Gastrocnemius medialis (tissue), 4 donors: ENCODE results near the gene MORN5. TPM values are rescaled to one million over a fixed set of nuclear protein-coding genes. Genes with fewer than 3 reads are reported as not detected.

Experiments
- ATAC-seq, 2 donors: fragments of 150-250 bp; one replicate each; pipeline ENCODE4 v1.9.1; 2016
- DNase-seq, 2 donors: peaks; one replicate each; pipeline ENCODE4 v3.0.0-alpha.2; 2019
- H3K27ac ChIP-seq, 4 donors: fragments of 200-600 bp; sonication (generic); 1 replicate in 1 of 4; 2 replicates in 3 of 4; pipeline ENCODE4 v1.5.1; 2016 to 2018; ENCODE audit warnings: mild to moderate bottlenecking in 2 of 4, moderate library complexity in 1 of 4
- H3K27me3 ChIP-seq, 3 donors: fragments of 200-600 bp; sonication (generic) in 2 of 3; 1 replicate in 1 of 3; 2 replicates in 2 of 3; pipeline versions ENCODE4 v1.5.1 to v1.6.0; 2016 to 2019; ENCODE audit warnings: mild to moderate bottlenecking in 1 of 3, moderate library complexity in 1 of 3
- H3K36me3 ChIP-seq, 2 donors: fragments of 200-600 bp; sonication (generic) in 1 of 2; one replicate each; pipeline ENCODE4 v1.5.1; 2017 to 2018
- H3K4me1 ChIP-seq, 2 donors: fragments of 200-600 bp; sonication (generic) in 1 of 2; one replicate each; pipeline ENCODE4 v1.5.1; 2016 to 2017; ENCODE audit warnings: mild to moderate bottlenecking in 2 of 2
- H3K4me3 ChIP-seq, 4 donors: fragments of 200-600 bp; sonication (generic) in 3 of 4; 1 replicate in 1 of 4; 2 replicates in 3 of 4; pipeline ENCODE4 v1.5.1; 2016 to 2019; ENCODE audit warnings: mild to moderate bottlenecking in 2 of 4
- H3K9me3 ChIP-seq, 3 donors: fragments of 200-600 bp; sonication (generic) in 2 of 3; 1 replicate in 1 of 3; 2 replicates in 2 of 3; pipeline ENCODE4 v1.5.1; 2016 to 2019
- POLR2A ChIP-seq, 2 donors: fragments of 450-650 bp; IDR thresholded peaks; one replicate each; pipeline ENCODE4 v1.6.1; 2017; ENCODE audit warnings: antibody characterized with exemption in 2 of 2, mild to moderate bottlenecking in 2 of 2, moderate library complexity in 2 of 2
- in situ Hi-C, 4 donors: fragments of 200-750 bp; cut with MboI; loops; one replicate each; pipeline versions ENCODE4 v1.15.0 to v1.8.0; 2017; ENCODE audit warnings: low sequenced_read_pairs in 4 of 4
- intact Hi-C: fragments of 100-400 bp; cut with DNase I; formaldehyde crosslinking; loops from one replicate; pipeline ENCODE4 v1.15.1; 2023; ENCODE audit warnings: low total_unique reads
- total RNA-seq, 4 donors: library from RNA; depleted of rRNA; stranded (reverse); fragments of >200 nt; gene quantifications; one replicate each; pipeline versions ENCODE4 v1.1.0 to v1.2.3, GENCODE V29; 2016
- TF ChIP-seq, protein P1 (sequence below), 5 experiments: fragments of 450-650 bp in 3 of 5; fragments of 200-600 bp in 2 of 5; sonication (generic) in 2 of 5; IDR thresholded peaks in 4 of 5; conservative IDR thresholded peaks in 1 of 5; 1 replicate in 4 of 5; 2 replicates in 1 of 5; pipeline ENCODE4 v1.5.1; 2016 to 2019; ENCODE audit warnings: antibody characterized with exemption in 5 of 5, mild to moderate bottlenecking in 3 of 5, moderate library complexity in 3 of 5

Gene MORN5
- total RNA-seq, 4 donors from 2014 or later: not detected

DNA sequence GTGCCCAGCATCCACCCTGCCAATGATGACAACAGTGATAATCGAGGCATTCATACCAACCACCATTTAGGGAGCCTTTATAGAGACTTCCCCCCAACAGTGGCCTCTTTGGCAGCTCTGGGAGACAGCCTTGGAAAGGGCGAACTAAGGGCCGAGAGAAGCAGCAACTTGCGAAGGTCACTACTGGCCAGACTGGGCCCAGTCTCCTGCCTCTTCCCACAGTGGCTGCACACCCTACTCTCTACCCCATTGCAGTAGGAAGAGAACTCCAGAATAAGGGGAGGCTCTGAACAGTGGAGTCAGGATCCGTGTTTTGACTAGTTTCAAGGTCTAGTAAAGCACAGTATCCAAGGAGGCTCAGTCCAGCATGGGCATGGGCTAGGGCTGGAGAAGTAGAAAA is 63.7 kb downstream of the MORN5 start:
- H3K27me3 ChIP-seq: peaks cover 73 to 85% (median 79%) of the 10 kb centered on the region in 3 donors
- no peak for DNase-seq
- intact Hi-C loops: no loop called here
- no peak overlapping the region for H3K4me3 ChIP-seq
- no peak for ATAC-seq
- TF ChIP-seq, protein P1, sequence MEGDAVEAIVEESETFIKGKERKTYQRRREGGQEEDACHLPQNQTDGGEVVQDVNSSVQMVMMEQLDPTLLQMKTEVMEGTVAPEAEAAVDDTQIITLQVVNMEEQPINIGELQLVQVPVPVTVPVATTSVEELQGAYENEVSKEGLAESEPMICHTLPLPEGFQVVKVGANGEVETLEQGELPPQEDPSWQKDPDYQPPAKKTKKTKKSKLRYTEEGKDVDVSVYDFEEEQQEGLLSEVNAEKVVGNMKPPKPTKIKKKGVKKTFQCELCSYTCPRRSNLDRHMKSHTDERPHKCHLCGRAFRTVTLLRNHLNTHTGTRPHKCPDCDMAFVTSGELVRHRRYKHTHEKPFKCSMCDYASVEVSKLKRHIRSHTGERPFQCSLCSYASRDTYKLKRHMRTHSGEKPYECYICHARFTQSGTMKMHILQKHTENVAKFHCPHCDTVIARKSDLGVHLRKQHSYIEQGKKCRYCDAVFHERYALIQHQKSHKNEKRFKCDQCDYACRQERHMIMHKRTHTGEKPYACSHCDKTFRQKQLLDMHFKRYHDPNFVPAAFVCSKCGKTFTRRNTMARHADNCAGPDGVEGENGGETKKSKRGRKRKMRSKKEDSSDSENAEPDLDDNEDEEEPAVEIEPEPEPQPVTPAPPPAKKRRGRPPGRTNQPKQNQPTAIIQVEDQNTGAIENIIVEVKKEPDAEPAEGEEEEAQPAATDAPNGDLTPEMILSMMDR (IDR thresholded peaks at IDR 0.05 in 4 of 5, conservative IDR thresholded peaks at IDR 0.05 in 1 of 5): no peak
- no peak for TF ChIP-seq POLR2A (IDR thresholded peaks at IDR 0.05)
- no peak overlapping the region for H3K27ac ChIP-seq
- no peaks in the 10 kb centered on the region for H3K36me3 ChIP-seq
- peaks cover 21 to 32% of the 10 kb centered on the region in 2 donors for H3K4me1 ChIP-seq
- no peaks in the 10 kb centered on the region for H3K9me3 ChIP-seq
- in situ Hi-C loops: no loop called here

DNA sequence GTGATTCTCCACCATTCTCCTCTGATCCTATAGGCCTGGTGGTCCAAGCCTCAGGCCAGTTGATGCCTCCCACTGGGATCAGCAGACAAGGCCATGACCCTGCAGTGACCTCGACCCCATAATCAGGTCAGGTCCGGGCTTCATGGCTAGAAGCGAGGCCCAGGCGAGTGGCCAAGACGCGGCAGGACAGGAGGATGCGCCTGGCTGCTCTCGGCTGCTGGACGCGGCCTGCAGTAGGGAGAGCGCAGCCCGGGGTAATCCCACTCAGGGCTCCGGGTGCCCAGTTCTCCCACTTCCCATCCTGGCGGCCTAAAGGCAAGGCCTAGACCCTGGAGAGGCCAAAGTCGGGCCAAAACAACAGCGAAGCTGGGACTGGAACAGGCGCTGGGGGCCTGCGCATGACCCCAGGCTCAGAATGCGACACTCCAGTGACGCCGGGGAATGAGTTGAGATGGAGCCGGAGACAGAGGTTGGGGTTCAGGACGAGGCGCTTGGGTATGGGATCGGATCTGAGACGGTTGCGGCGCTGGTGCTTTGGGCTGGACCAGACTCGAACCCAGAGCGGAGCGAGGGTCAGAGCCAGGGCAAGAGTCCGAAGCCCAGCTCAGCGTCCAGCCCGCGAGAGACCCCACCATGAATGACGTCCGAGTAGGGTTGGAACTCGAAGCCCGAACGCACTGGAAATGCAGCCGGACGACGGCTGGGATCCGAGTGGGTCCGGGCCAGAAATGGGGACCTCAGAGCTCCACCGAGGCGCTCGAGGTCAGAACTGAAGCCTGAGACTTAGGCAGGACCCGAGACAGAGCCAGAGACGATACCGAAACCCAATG is 65.8 kb downstream of the MORN5 start:
- Histone ChIP-seq H3K27me3 (peaks cover 71 to 85% (median 74%) of the 10 kb centered on the region in 3 donors), H3K27ac (no peak overlapping the region), H3K4me3 (peak overlapping the region in 2 of 4 donors; percentile 3 to 49), H3K9me3 (no peaks in the 10 kb centered on the region), H3K4me1 (peaks cover under 1 to 19% of the 10 kb centered on the region in 2 donors), H3K36me3 (no peaks in the 10 kb centered on the region)
- no peak for DNase-seq
- in situ Hi-C loops (no loop called here), intact Hi-C loops (no loop called here)
- ATAC-seq: no peak
- TF ChIP-seq, protein P1 (IDR thresholded peaks at IDR 0.05 in 4 of 5, conservative IDR thresholded peaks at IDR 0.05 in 1 of 5): no peak
- TF ChIP-seq POLR2A (IDR thresholded peaks at IDR 0.05): no peak

DNA sequence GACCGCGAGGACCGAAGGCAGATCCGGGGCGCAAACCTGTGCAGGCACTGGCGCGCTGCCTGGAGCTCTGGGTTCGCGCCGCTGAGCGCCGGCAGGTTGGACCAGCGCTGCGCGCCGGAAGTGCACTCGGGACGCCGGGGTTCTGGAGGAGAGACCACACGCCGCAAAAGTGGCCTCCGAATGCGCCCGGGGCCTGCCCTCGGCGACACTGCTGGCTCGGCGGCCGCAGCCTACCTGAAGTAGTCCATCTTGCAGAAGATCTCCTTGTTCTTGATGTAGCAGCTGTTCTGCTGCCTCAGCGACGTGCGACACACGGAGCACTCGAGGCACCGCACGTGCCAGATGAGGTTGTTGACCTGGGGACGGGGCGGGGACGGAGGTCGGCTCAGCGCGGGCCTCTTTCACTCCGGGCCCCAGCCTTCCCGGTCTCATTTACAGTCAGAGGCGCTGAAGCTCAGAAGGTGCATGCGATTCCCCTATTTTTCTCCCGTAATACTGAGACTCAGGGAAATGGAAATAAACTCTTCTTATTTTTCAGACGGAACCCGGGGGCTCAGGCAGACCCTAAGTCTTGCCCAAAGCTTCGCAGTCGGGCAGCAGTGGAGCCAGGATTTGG is 66.5 kb downstream of the MORN5 start:
- peaks cover 67 to 80% (median 73%) of the 10 kb centered on the region in 3 donors for H3K27me3 ChIP-seq
- no peaks in the 10 kb centered on the region for H3K36me3 ChIP-seq
- in situ Hi-C loops: no loop called here
- intact Hi-C loops: no loop called here
- DNase-seq (no peak), ATAC-seq (no peak)
- H3K27ac ChIP-seq: no peak overlapping the region
- H3K4me3 ChIP-seq: peak overlapping the region in 2 of 4 donors; percentile 3 to 49
- no peaks in the 10 kb centered on the region for H3K9me3 ChIP-seq
- no peak for TF ChIP-seq POLR2A (IDR thresholded peaks at IDR 0.05)
- TF ChIP-seq, protein P1 (IDR thresholded peaks at IDR 0.05 in 4 of 5, conservative IDR thresholded peaks at IDR 0.05 in 1 of 5): no peak
- H3K4me1 ChIP-seq: peaks cover 0 to 19% of the 10 kb centered on the region in 2 donors

DNA sequence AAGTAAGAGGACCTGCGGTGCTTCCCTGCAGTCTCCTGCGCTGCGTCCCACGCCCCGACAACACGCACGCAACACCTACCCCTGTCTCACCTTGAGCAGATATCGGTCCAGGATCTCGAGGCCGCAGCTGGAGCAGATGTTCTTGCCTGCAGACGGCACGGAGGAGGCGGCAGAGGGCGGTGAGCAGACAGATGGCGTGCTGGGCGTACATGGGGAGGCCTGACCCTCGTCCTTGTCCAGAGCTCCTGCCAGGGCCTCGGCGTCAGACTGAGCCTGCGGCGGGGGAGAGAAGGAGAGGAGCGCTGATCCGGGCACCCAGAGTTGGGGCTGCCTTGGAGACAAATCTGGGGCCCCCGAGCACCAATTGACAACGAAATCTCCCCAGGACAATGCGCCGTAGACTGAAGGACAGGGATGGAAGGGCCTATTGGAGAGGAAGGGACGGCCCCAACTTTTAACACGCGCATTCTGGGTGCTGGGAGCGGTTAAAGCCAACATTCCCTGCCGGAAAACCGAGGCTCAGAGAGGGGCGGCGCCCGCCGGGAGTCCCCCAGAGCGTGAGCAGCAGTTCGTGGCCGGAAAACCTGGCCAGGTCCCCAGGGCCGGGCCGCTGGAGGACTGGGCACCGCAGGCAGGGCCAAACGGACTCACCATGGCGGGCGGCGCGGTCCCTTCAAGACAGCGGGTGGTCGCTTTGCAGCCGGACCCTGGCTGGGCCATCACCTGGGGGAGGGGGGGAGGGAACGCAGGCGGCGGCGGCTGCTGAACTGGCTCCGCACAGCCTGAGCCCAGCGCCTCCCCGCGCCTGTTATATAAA is 67.3 kb downstream of the MORN5 start:
- in situ Hi-C loops (no loop called here), intact Hi-C loops (no loop called here)
- no peak for TF ChIP-seq POLR2A (IDR thresholded peaks at IDR 0.05)
- TF ChIP-seq, protein P1 (IDR thresholded peaks at IDR 0.05 in 4 of 5, conservative IDR thresholded peaks at IDR 0.05 in 1 of 5): no peak
- Histone ChIP-seq H3K4me1 (peaks cover 0 to 19% of the 10 kb centered on the region in 2 donors), H3K27ac (no peak overlapping the region), H3K27me3 (peaks cover 60 to 73% (median 66%) of the 10 kb centered on the region in 3 donors), H3K36me3 (no peaks in the 10 kb centered on the region), H3K9me3 (no peaks in the 10 kb centered on the region), H3K4me3 (peak overlapping the region; percentile 22 to 57 (median 44))
- no peak for DNase-seq
- ATAC-seq: no peak
